Endothelial cell (in vitro differentiated cells): ENCODE data around the gene ATXN1. TPM values are rescaled to one million over a fixed set of nuclear protein-coding genes. Genes with fewer than 3 reads are reported as not detected.

ENCODE experiments used
- DNase-seq: peaks from one replicate; pipeline ENCODE4 v3.0.0; 2021; ENCODE audit warnings: low spot score
- H3K27ac Mint-ChIP-seq: one replicate; pipeline ENCODE4 v1.8.0; 2021; ENCODE audit warnings: mixed read lengths, inconsistent platforms; ENCODE audit not compliant: unreplicated experiment
- H3K27me3 Mint-ChIP-seq: one replicate; pipeline ENCODE4 v1.8.0; 2021; ENCODE audit warnings: mild to moderate bottlenecking, moderate library complexity, mixed read lengths, inconsistent platforms; ENCODE audit not compliant: unreplicated experiment
- H3K36me3 Mint-ChIP-seq: one replicate; pipeline ENCODE4 v1.8.0; 2021; ENCODE audit warnings: mild to moderate bottlenecking, low read depth, mixed read lengths, inconsistent platforms; ENCODE audit not compliant: unreplicated experiment
- H3K4me1 Mint-ChIP-seq: one replicate; pipeline ENCODE4 v1.8.0; 2021; ENCODE audit warnings: mild to moderate bottlenecking, mixed read lengths, inconsistent platforms; ENCODE audit not compliant: unreplicated experiment
- H3K4me3 Mint-ChIP-seq: one replicate; pipeline ENCODE4 v1.8.0; 2021; ENCODE audit warnings: mild to moderate bottlenecking, mixed read lengths, inconsistent platforms; ENCODE audit not compliant: unreplicated experiment
- H3K9me3 Mint-ChIP-seq: one replicate; pipeline ENCODE4 v1.8.0; 2021; ENCODE audit warnings: mixed read lengths, inconsistent platforms; ENCODE audit not compliant: unreplicated experiment
- total RNA-seq: library from RNA; stranded (reverse); fragmentation: NEBNext Ultra II Directional; extraction: Animal tissue kit (Norgen Biotek cat#: 25700); gene quantifications from one replicate; pipeline ENCODE4 v1.2.1, GENCODE V29; 2021; ENCODE audit not compliant: unreplicated experiment
- TF ChIP-seq, protein P1 (sequence below): fragments of 200-600 bp; sonication (generic); IDR thresholded peaks from one replicate; pipeline ENCODE4 v1.5.0; 2021; ENCODE audit warnings: antibody characterized with exemption; ENCODE audit not compliant: unreplicated experiment

ATXN1 gene
- total RNA-seq, 1 donor from 2014 or later, result 18.7 TPM

GRCh38 chr6:16776394-16777017 lies 15.2 kb upstream of the ATXN1 start:
- Mint-ChIP-seq H3K36me3 (no peaks in the 10 kb centered on the region), H3K27ac (no peak overlapping the region), H3K4me3 (no peak overlapping the region), H3K4me1 (peaks cover 9% of the 10 kb centered on the region), H3K27me3 (no peaks in the 10 kb centered on the region), H3K9me3 (no peaks in the 10 kb centered on the region)
- TF ChIP-seq, protein P1, sequence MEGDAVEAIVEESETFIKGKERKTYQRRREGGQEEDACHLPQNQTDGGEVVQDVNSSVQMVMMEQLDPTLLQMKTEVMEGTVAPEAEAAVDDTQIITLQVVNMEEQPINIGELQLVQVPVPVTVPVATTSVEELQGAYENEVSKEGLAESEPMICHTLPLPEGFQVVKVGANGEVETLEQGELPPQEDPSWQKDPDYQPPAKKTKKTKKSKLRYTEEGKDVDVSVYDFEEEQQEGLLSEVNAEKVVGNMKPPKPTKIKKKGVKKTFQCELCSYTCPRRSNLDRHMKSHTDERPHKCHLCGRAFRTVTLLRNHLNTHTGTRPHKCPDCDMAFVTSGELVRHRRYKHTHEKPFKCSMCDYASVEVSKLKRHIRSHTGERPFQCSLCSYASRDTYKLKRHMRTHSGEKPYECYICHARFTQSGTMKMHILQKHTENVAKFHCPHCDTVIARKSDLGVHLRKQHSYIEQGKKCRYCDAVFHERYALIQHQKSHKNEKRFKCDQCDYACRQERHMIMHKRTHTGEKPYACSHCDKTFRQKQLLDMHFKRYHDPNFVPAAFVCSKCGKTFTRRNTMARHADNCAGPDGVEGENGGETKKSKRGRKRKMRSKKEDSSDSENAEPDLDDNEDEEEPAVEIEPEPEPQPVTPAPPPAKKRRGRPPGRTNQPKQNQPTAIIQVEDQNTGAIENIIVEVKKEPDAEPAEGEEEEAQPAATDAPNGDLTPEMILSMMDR, result no peak
- DNase-seq, result no peak

- Mint-ChIP-seq H3K27ac (no peak overlapping the region), H3K9me3 (no peaks in the 10 kb centered on the region), H3K27me3 (no peaks in the 10 kb centered on the region), H3K4me1 (peaks cover 9% of the 10 kb centered on the region), H3K36me3 (no peaks in the 10 kb centered on the region), H3K4me3 (no peak overlapping the region)
- TF ChIP-seq, protein P1, result no peak
- no peak for DNase-seq
These were observed 13.2 kb upstream of the ATXN1 start for GRCh38 chr6:16774437-16774836.

DNA sequence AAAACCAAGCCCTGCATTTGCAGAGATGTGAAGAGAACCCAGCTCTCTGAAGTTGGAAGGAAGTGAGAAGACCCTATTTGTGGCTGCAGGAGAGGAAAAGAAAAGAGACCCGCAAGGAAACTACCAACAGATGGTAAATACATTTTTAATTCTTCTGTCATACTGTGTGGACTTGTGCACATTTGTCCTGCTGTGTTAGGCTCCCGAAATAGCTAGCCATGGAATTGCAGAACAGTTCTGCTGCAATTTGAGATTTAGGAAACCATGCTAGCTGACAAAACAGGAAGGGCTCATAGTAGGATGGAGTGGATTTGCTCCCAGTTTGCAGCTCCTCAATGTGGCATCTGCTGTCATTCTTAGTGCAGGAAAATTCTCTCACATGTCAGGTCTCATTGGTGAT lies 12.1 kb upstream of the ATXN1 start:
- H3K4me1 Mint-ChIP-seq, result peaks cover 9% of the 10 kb centered on the region
- H3K4me3 Mint-ChIP-seq, result no peak overlapping the region
- no peak for DNase-seq
- no peaks in the 10 kb centered on the region for H3K36me3 Mint-ChIP-seq
- no peak overlapping the region for H3K27ac Mint-ChIP-seq
- TF ChIP-seq, protein P1, result no peak
- no peaks in the 10 kb centered on the region for H3K27me3 Mint-ChIP-seq
- no peaks in the 10 kb centered on the region for H3K9me3 Mint-ChIP-seq

GRCh38 chr6:16770701-16771569 lies 9.7 kb upstream of the ATXN1 start:
- H3K27ac Mint-ChIP-seq, result no peak overlapping the region
- H3K9me3 Mint-ChIP-seq, result no peaks in the 10 kb centered on the region
- peaks cover 9% of the 10 kb centered on the region for H3K4me1 Mint-ChIP-seq
- peak; percentile 79 for DNase-seq
- no peaks in the 10 kb centered on the region for H3K27me3 Mint-ChIP-seq
- no peak overlapping the region for H3K4me3 Mint-ChIP-seq
- TF ChIP-seq, protein P1, result peak; percentile 79
- H3K36me3 Mint-ChIP-seq, result no peaks in the 10 kb centered on the region

- Mint-ChIP-seq H3K9me3 (no peaks in the 10 kb centered on the region), H3K36me3 (no peaks in the 10 kb centered on the region), H3K4me3 (no peak overlapping the region), H3K27me3 (no peaks in the 10 kb centered on the region), H3K4me1 (peaks cover 9% of the 10 kb centered on the region), H3K27ac (no peak overlapping the region)
- TF ChIP-seq, protein P1, result no peak
- no peak for DNase-seq
These were observed 8.7 kb upstream of the ATXN1 start for GRCh38 chr6:16769986-16770376.
